Right lobe of liver (tissue), 4 donors: Measurements from ENCODE around the gene MYH10.

ENCODE experiments used
- CTCF ChIP-seq, 4 donors: fragments of 200-600 bp in 3 of 4; fragments of 450-650 bp in 1 of 4; IDR thresholded peaks; one replicate each; pipeline versions ENCODE4 v1.5.1 to v1.8.0; 2016 to 2022; ENCODE audit warnings: antibody characterized with exemption in 4 of 4, mild to moderate bottlenecking in 2 of 4
- POLR2A ChIP-seq: fragments of 450-650 bp; IDR thresholded peaks from one replicate; pipeline ENCODE4 v1.6.1; 2017; ENCODE audit warnings: antibody characterized with exemption, mild to moderate bottlenecking
- donor health status: DM: no; HTN: no; CAD: no.
- donor health status: DM: no; HTN: no; CAD: no.
- donor health status: DM: no; HTN: yes; CAD: no.

- no peak for TF ChIP-seq POLR2A
- TF ChIP-seq CTCF (IDR thresholded peaks at IDR 0.05) = no peak
These were observed 168.0 kb downstream of the MYH10 start for GRCh38 chr17:8462564-8462963.
